ENCODE results near the gene DDX5.
"Not testable (repeated sequence)": the region's sequence is repeated elsewhere in the genome, so short reads cannot be mapped to it uniquely, and the experiment has no call there.

DDX5 gene

GRCh38 chr17:64492481-64493109 lies 13.5 kb downstream of the DDX5 start:
- no peak for DNase-seq (ENCODE audit: low read depth)

GRCh38 chr17:64491994-64492393 lies 14.1 kb downstream of the DDX5 start:
- no peak for DNase-seq (ENCODE audit: low read depth)

- DNase-seq (ENCODE audit: low read depth): no peak
Measured at GRCh38 chr17:64491034-64491860, 14.8 kb downstream of the DDX5 start.

- no peak for DNase-seq (ENCODE audit: low read depth)
Measured at GRCh38 chr17:64488301-64488700, 17.8 kb downstream of the DDX5 start.

GRCh38 chr17:64484380-64484779 lies 21.7 kb downstream of the DDX5 start:
- DNase-seq (ENCODE audit: low read depth): no peak

- no peak for DNase-seq (ENCODE audit: low read depth)
Measured at GRCh38 chr17:64480951-64481350, 25.1 kb downstream of the DDX5 start.

GRCh38 chr17:64477849-64478248 lies 28.2 kb downstream of the DDX5 start:
- no peak for DNase-seq (ENCODE audit: low read depth)

GRCh38 chr17:64472564-64472963 lies 33.5 kb downstream of the DDX5 start:
- DNase-seq (ENCODE audit: low read depth): no peak

- DNase-seq (ENCODE audit: low read depth): no peak
Measured at GRCh38 chr17:64471440-64471839, 34.6 kb downstream of the DDX5 start.

GRCh38 chr17:64470625-64471024 lies 35.5 kb downstream of the DDX5 start:
- no peak for DNase-seq (ENCODE audit: low read depth)

- DNase-seq (ENCODE audit: low read depth): not testable (repeated sequence)
Measured at GRCh38 chr17:64466834-64467233, 39.3 kb downstream of the DDX5 start.

GRCh38 chr17:64466019-64466735 lies 39.9 kb downstream of the DDX5 start:
- DNase-seq (ENCODE audit: low read depth): no peak

- DNase-seq (ENCODE audit: low read depth): no peak
Measured at GRCh38 chr17:64461788-64462187, 44.3 kb downstream of the DDX5 start.

- DNase-seq (ENCODE audit: low read depth): no peak
Measured at GRCh38 chr17:64460955-64461354, 45.1 kb downstream of the DDX5 start.

GRCh38 chr17:64459818-64460217 lies 46.3 kb downstream of the DDX5 start:
- not testable (repeated sequence) for DNase-seq (ENCODE audit: low read depth)

- no peak for DNase-seq (ENCODE audit: low read depth)
Measured at GRCh38 chr17:64459284-64459747, 46.8 kb downstream of the DDX5 start.

- DNase-seq (ENCODE audit: low read depth): no peak
Measured at GRCh38 chr17:64458756-64459155, 47.3 kb downstream of the DDX5 start.

GRCh38 chr17:64457156-64457555 lies 48.9 kb downstream of the DDX5 start:
- no peak for DNase-seq (ENCODE audit: low read depth)

- no peak for DNase-seq (ENCODE audit: low read depth)
Measured at GRCh38 chr17:64455993-64456885, 49.9 kb downstream of the DDX5 start.

- no peak for DNase-seq (ENCODE audit: low read depth)
Measured at GRCh38 chr17:64449545-64449944, 56.5 kb downstream of the DDX5 start.

GRCh38 chr17:64448665-64449512 lies 57.2 kb downstream of the DDX5 start, which contains the start of gene MILR1:
TSS of gene MILR1 (plus strand) at chr17:64449115. CDS start at chr17:64449169, 54 bp downstream.
- no peak for DNase-seq (ENCODE audit: low read depth)

Data from activated gamma-delta T cell treated with anti-CD3 and anti-CD28 coated beads, Interleukin-2, amount 50 U/mL, for 16 hours (primary cell).